MM.1S (cell line): ENCODE measurements around the gene PEX14.

Experiments
- EZH2 ChIP-seq: fragments of 300-600 bp; sonication (generic); optimal IDR thresholded peaks from 2 replicates; pipeline ENCODE3; 2017; ENCODE audit warnings: low read depth, mild to moderate bottlenecking, antibody characterized with exemption, low read length, mixed read lengths
- EZH2phosphoT487 ChIP-seq: fragments of 300-600 bp; sonication (generic); IDR thresholded peaks from 2 replicates; pipeline ENCODE4 v1.6.1; 2018; ENCODE audit warnings: antibody characterized with exemption, low read length
- TF ChIP-seq, protein P1 (sequence below): fragments of 300-600 bp; sonication (generic); IDR thresholded peaks from 2 replicates; pipeline ENCODE4 v1.5.1; 2016; ENCODE audit warnings: antibody characterized with exemption, low read length, mixed read lengths

DNA sequence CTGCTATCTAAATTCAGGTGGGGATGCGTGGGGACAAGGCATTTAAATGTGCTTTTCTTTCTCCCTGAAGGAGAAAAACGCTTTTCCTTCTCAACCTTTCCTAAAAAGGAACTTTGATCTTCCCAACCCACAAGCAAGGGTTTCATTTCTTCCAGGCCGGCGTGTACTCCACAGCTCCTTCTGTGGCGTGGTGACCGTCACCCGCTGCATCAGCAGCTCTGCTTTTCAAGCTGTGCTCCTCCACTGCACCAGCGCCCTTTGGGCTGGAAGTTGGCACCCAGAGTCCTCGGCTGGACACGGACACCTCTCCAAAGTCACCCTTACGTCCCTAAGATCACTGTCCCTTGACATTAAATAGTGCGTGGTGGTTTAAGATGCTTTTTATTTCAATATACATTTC, 54.3 kb downstream of the PEX14 start:
- TF ChIP-seq, protein P1, sequence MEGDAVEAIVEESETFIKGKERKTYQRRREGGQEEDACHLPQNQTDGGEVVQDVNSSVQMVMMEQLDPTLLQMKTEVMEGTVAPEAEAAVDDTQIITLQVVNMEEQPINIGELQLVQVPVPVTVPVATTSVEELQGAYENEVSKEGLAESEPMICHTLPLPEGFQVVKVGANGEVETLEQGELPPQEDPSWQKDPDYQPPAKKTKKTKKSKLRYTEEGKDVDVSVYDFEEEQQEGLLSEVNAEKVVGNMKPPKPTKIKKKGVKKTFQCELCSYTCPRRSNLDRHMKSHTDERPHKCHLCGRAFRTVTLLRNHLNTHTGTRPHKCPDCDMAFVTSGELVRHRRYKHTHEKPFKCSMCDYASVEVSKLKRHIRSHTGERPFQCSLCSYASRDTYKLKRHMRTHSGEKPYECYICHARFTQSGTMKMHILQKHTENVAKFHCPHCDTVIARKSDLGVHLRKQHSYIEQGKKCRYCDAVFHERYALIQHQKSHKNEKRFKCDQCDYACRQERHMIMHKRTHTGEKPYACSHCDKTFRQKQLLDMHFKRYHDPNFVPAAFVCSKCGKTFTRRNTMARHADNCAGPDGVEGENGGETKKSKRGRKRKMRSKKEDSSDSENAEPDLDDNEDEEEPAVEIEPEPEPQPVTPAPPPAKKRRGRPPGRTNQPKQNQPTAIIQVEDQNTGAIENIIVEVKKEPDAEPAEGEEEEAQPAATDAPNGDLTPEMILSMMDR: no peak
- TF ChIP-seq EZH2phosphoT487: no peak
- no peak for TF ChIP-seq EZH2
